Stomach (tissue), 9 donors: ENCODE results near the gene HHLA2. TPM values are rescaled to one million over a fixed set of nuclear protein-coding genes. Genes with fewer than 3 reads are reported as not detected.

Experiments
- DNase-seq, 2 donors: peaks; one replicate each; pipeline versions ENCODE4 v3.0.0 to v3.0.0-alpha.2; 2013 to 2019
- H3K27ac ChIP-seq, 5 donors: fragments of 200-600 bp in 4 of 5; sonication (generic) in 4 of 5; one replicate each; pipeline ENCODE4 v1.5.1; 2013 to 2019; ENCODE audit warnings: mild to moderate bottlenecking in 1 of 5, moderate library complexity in 1 of 5
- H3K27me3 ChIP-seq, 3 donors: fragments of 200-600 bp; sonication (generic); one replicate each; pipeline ENCODE4 v1.5.1; 2017 to 2019; ENCODE audit warnings: mixed run types in 1 of 3
- H3K36me3 ChIP-seq, 4 donors: fragments of 200-600 bp; sonication (generic); 1 replicate in 3 of 4; 2 replicates in 1 of 4; pipeline ENCODE4 v1.5.1; 2016 to 2019
- H3K4me1 ChIP-seq, 4 donors: fragments of 200-600 bp; sonication (generic); one replicate each; pipeline ENCODE4 v1.5.1; 2016 to 2019
- H3K4me3 ChIP-seq, 4 donors: fragments of 200-600 bp; sonication (generic) in 3 of 4; one replicate each; pipeline ENCODE4 v1.5.1; 2016 to 2019; ENCODE audit warnings: mild to moderate bottlenecking in 1 of 4
- H3K9me3 ChIP-seq, 4 donors: fragments of 200-600 bp; sonication (generic); one replicate each; pipeline ENCODE4 v1.5.1; 2016 to 2019
- EP300 ChIP-seq: sonication (generic); formaldehyde crosslinking; IDR thresholded peaks from one replicate; pipeline ENCODE4 v1.6.1; 2017; ENCODE audit warnings: antibody characterized with exemption
- POLR2A ChIP-seq, 4 donors: fragments of 450-650 bp; IDR thresholded peaks; one replicate each; pipeline ENCODE4 v1.6.1; 2016; ENCODE audit warnings: antibody characterized with exemption in 4 of 4, control low read depth in 2 of 4, mild to moderate bottlenecking in 1 of 4, moderate library complexity in 1 of 4
- POLR2AphosphoS5 ChIP-seq, 3 donors: sonication (generic); formaldehyde crosslinking; IDR thresholded peaks; one replicate each; pipeline ENCODE4 v1.6.1; 2016; ENCODE audit warnings: antibody characterized with exemption in 3 of 3
- WGBS, 5 donors: extraction: QIAGEN DNeasy Blood & Tissue Kit in 3 of 5; methylation state at CpG; one replicate each; pipeline versions ENCODE4 v1.1.5 to v1.1.7; 2013 to 2018; 5-methylcytosine and 5-hydroxymethylcytosine counted together
- intact Hi-C: fragments of 100-400 bp; cut with DNase I; formaldehyde crosslinking; loops from one replicate; pipeline ENCODE4 v1.15.1; 2023; ENCODE audit warnings: low total_unique reads
- polyA plus RNA-seq, 3 donors: library from polyadenylated mRNA; stranded (reverse); fragments of 200-250 nt; gene quantifications; one replicate each; pipeline ENCODE4 v1.2.3, GENCODE V29; 2013
- total RNA-seq, 5 donors: library from RNA; depleted of rRNA; stranded (reverse); fragments of >200 nt; gene quantifications; one replicate each; pipeline versions ENCODE4 v1.1.0 to v1.2.3, GENCODE V29; 2014 to 2016
- TF ChIP-seq, protein P1 (sequence below), 7 experiments: fragments of 450-650 bp in 4 of 7; fragments of 200-600 bp in 3 of 7; sonication (generic) in 3 of 7; IDR thresholded peaks; one replicate each; pipeline ENCODE4 v1.5.1; 2016 to 2019; ENCODE audit warnings: antibody characterized with exemption in 7 of 7, control low read depth in 2 of 7, mild to moderate bottlenecking in 1 of 7
- donor health status: healthy with polysubstance abuse.
- donor health status: Bipolar disorder and iron deficiency.
- donor health status: healthy.

HHLA2 gene
- total and polyA plus RNA-seq, 8 donors = 0.23 to 18.8 (median 2.7) TPM; not detected in 1

DNA sequence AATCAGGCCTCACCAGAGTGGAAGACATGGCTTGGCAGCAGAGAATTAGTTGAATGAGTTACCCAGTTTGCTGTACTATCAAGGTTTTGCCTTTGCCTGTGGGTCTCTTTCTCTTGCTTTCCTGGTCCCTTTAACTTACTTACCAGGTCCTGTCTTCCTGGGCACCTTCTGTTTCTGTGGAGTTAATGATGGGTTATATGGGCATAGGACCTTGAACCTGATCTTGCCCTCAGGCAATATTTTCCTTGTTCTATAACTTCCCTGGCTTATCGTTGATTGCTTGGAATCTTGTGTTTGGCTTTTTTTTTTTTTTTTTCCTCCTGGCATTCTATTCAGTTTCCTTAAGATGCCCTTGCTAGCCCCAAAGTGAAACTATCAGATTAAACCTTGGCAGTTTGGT is 106.8 kb downstream of the HHLA2 start:
- Histone ChIP-seq H3K4me1 (peaks cover 4 to 23% (median 4%) of the 10 kb centered on the region in 4 donors), H3K27ac (no peak overlapping the region), H3K4me3 (no peak overlapping the region), H3K27me3 (no peaks in the 10 kb centered on the region), H3K9me3 (peaks cover 0 to 3% (median 0%) of the 10 kb centered on the region in 4 donors), H3K36me3 (no peaks in the 10 kb centered on the region)
- intact Hi-C loops = no loop called here
- no peak for DNase-seq
- 29 to 45% (median 37%) methylated on average over 1 of the region's 1 CpG for WGBS, 5 donors
- TF ChIP-seq EP300 = no peak
- TF ChIP-seq, protein P1, sequence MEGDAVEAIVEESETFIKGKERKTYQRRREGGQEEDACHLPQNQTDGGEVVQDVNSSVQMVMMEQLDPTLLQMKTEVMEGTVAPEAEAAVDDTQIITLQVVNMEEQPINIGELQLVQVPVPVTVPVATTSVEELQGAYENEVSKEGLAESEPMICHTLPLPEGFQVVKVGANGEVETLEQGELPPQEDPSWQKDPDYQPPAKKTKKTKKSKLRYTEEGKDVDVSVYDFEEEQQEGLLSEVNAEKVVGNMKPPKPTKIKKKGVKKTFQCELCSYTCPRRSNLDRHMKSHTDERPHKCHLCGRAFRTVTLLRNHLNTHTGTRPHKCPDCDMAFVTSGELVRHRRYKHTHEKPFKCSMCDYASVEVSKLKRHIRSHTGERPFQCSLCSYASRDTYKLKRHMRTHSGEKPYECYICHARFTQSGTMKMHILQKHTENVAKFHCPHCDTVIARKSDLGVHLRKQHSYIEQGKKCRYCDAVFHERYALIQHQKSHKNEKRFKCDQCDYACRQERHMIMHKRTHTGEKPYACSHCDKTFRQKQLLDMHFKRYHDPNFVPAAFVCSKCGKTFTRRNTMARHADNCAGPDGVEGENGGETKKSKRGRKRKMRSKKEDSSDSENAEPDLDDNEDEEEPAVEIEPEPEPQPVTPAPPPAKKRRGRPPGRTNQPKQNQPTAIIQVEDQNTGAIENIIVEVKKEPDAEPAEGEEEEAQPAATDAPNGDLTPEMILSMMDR (IDR thresholded peaks at IDR 0.05) = no peak
- no peak for TF ChIP-seq POLR2A (IDR thresholded peaks at IDR 0.05)
- TF ChIP-seq POLR2AphosphoS5 (IDR thresholded peaks at IDR 0.05) = no peak

DNA sequence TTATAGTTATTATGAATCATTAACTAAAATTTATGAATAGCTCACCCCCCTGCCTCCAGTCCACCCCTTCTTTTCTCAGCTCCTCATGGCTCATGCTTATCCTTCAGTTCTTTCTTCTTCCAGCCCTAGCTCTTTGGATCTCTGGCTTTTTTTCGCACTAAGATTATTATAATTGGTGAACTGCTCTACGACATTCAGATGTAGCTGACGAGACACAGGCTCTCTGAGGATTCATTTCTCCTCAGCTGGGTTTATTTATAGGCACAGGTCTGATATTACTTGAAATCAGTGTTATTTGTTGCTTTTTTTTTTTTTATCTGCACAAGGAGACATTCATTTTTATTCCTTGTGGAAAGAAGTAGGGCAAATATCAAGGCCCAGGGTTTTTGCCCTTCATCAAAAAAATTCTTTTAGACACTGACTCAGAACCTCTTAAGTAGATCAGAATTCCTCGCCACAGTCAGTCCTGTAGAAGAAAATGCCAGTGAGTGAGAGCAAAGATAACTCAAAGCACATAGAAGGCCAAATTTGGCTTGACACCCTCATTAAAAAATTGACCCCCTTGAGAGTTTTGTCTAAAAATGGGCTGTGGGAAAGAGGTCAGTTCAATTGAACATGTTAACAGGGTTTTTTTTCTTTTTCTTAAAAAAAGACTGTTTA is 107.5 kb downstream of the HHLA2 start:
- Histone ChIP-seq H3K4me3 (no peak overlapping the region), H3K9me3 (peaks cover 0 to 3% (median 0%) of the 10 kb centered on the region in 4 donors), H3K27me3 (no peaks in the 10 kb centered on the region), H3K4me1 (peaks cover 4 to 23% (median 4%) of the 10 kb centered on the region in 4 donors), H3K36me3 (no peaks in the 10 kb centered on the region), H3K27ac (no peak overlapping the region)
- WGBS, 5 donors = 70 to 75% (median 73%) methylated on average over 4 of the region's 4 CpGs
- DNase-seq = no peak
- TF ChIP-seq EP300 (no peak), POLR2AphosphoS5 (IDR thresholded peaks at IDR 0.05) (no peak), POLR2A (IDR thresholded peaks at IDR 0.05) (no peak)
- TF ChIP-seq, protein P1 (IDR thresholded peaks at IDR 0.05) = no peak
- intact Hi-C loops = no loop called here

DNA sequence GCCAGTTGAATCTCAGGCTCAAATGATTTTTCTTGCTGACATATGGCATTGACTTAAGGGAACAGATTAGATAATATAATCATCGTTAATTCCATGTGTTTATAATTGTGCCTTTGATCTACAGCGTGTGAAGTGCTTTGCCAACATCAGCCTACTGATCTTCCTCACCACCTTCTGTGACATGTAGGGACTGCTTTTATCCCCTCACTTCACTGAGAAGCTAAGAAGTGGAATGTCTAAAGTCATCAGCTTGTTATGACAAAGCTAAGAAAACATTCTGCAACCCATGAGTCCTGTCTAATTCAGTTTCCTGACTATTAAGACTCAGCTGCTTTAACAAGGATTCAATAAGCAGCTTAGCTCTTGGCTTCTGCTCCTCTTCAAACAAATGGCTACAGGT is 108.0 kb downstream of the HHLA2 start:
- intact Hi-C loops = no loop called here
- TF ChIP-seq, protein P1 (IDR thresholded peaks at IDR 0.05) = no peak
- TF ChIP-seq EP300 (no peak), POLR2A (IDR thresholded peaks at IDR 0.05) (no peak), POLR2AphosphoS5 (IDR thresholded peaks at IDR 0.05) (no peak)
- no peaks in the 10 kb centered on the region for H3K27me3 ChIP-seq
- peaks cover 0 to 3% (median 0%) of the 10 kb centered on the region in 4 donors for H3K9me3 ChIP-seq
- H3K4me1 ChIP-seq = peaks cover 4 to 23% (median 4%) of the 10 kb centered on the region in 4 donors
- no peak overlapping the region for H3K27ac ChIP-seq
- 21 to 37% (median 24%) methylated on average over 2 of the region's 2 CpGs for WGBS, 5 donors
- no peaks in the 10 kb centered on the region for H3K36me3 ChIP-seq
- no peak for DNase-seq
- H3K4me3 ChIP-seq = no peak overlapping the region

DNA sequence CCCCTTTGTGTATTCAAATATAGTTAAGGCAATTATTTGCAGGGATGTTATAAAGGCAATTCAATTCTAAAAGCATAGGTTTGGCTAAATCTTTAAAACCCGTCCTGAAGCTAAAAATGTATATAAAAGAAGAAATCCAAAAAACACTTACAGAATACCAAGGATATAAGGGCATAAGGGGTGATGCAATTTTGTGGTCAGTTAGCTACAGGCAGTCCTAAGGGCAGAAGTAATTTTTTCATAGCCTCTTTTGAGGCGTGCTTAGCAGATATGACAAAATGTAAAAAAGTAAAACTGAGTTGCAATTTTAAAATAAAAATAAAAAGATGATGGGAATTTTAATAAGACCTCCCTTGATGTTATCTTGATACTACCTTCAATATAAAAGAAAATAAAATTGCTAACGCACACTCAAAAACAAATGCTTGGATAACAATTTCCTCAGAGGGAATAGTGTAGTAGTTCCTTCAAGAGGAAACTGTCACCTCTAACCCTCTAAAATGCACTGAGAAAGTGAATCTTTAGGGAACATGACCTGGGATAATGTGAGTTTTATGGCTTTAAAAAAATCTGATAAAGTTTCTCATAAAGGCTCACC is 109.8 kb downstream of the HHLA2 start:
- no peak overlapping the region for H3K27ac ChIP-seq

More for the DNA sequence above, 109.8 kb downstream of the HHLA2 start:
- no peak for TF ChIP-seq POLR2AphosphoS5 (IDR thresholded peaks at IDR 0.05)
- TF ChIP-seq EP300 = no peak
- TF ChIP-seq, protein P1 (IDR thresholded peaks at IDR 0.05) = no peak
- no peak for TF ChIP-seq POLR2A (IDR thresholded peaks at IDR 0.05)
- H3K27me3 ChIP-seq = no peaks in the 10 kb centered on the region
- intact Hi-C loops = no loop called here
- H3K36me3 ChIP-seq = no peaks in the 10 kb centered on the region
- no peak for DNase-seq
- 70 to 93% (median 80%) methylated on average over 3 of the region's 3 CpGs for WGBS, 5 donors
- H3K4me3 ChIP-seq = no peak overlapping the region
- peaks cover 4 to 23% (median 4%) of the 10 kb centered on the region in 4 donors for H3K4me1 ChIP-seq
- H3K9me3 ChIP-seq = no peaks in the 10 kb centered on the region
